Sigmoid colon (tissue), 7 donors: ENCODE data around the gene CDC42BPB. TPM values are rescaled to one million over a fixed set of nuclear protein-coding genes. Genes with fewer than 3 reads are reported as not detected.

Experiments used
- DNase-seq: peaks from one replicate; pipeline ENCODE4 v3.0.0-alpha.2; 2019
- H3K27ac ChIP-seq, 4 donors: fragments of 200-600 bp; sonication (generic); one replicate each; pipeline ENCODE4 v1.5.1; 2016 to 2019; ENCODE audit warnings: mild to moderate bottlenecking in 1 of 4
- H3K27me3 ChIP-seq, 3 donors: fragments of 200-600 bp; sonication (generic); one replicate each; pipeline ENCODE4 v1.5.1; 2019; ENCODE audit warnings: mild to moderate bottlenecking in 1 of 3
- H3K36me3 ChIP-seq, 4 donors: fragments of 200-600 bp; sonication (generic); one replicate each; pipeline ENCODE4 v1.5.1; 2016 to 2019
- H3K4me1 ChIP-seq, 4 donors: fragments of 200-600 bp; sonication (generic); one replicate each; pipeline ENCODE4 v1.5.1; 2017 to 2019
- H3K4me3 ChIP-seq, 4 donors: fragments of 200-600 bp; sonication (generic); one replicate each; pipeline ENCODE4 v1.5.1; 2017 to 2019; ENCODE audit warnings: mild to moderate bottlenecking in 2 of 4, moderate library complexity in 1 of 4
- H3K9me3 ChIP-seq, 4 donors: fragments of 200-600 bp in 3 of 4; sonication (generic) in 3 of 4; one replicate each; pipeline versions ENCODE4 v1.5.1 to v1.6.1; 2013 to 2019
- CTCF ChIP-seq, 4 experiments: fragments of 450-650 bp in 3 of 4; fragments of 200-600 bp in 1 of 4; IDR thresholded peaks; one replicate each; pipeline ENCODE4 v1.5.1; 2016 to 2019; ENCODE audit warnings: antibody characterized with exemption in 4 of 4, mild to moderate bottlenecking in 3 of 4, moderate library complexity in 2 of 4
- EP300 ChIP-seq, 4 donors: sonication (generic); formaldehyde crosslinking; IDR thresholded peaks; one replicate each; pipeline ENCODE4 v1.6.1; 2017; ENCODE audit warnings: antibody characterized with exemption in 4 of 4
- POLR2A ChIP-seq, 2 donors: fragments of 450-650 bp; IDR thresholded peaks; one replicate each; pipeline ENCODE4 v1.6.1; 2016; ENCODE audit warnings: antibody characterized with exemption in 2 of 2, mild to moderate bottlenecking in 2 of 2, moderate library complexity in 2 of 2
- POLR2AphosphoS5 ChIP-seq, 4 donors: sonication (generic); formaldehyde crosslinking; IDR thresholded peaks; one replicate each; pipeline ENCODE4 v1.6.1; 2017; ENCODE audit warnings: antibody characterized with exemption in 4 of 4
- WGBS, 2 donors: extraction: QIAGEN DNeasy Blood & Tissue Kit; methylation state at CpG; one replicate each; pipeline ENCODE4 v1.1.7; 2013; 5-methylcytosine and 5-hydroxymethylcytosine counted together
- intact Hi-C: fragments of 100-400 bp; cut with DNase I; formaldehyde crosslinking; loops from one replicate; pipeline ENCODE4 v1.15.1; 2023
- polyA plus RNA-seq, 3 donors: library from polyadenylated mRNA; stranded (reverse); fragments of 200-250 nt; gene quantifications; one replicate each; pipeline ENCODE4 v1.2.3, GENCODE V29; 2013
- total RNA-seq, 4 donors: library from RNA; depleted of rRNA; stranded (reverse); fragments of >200 nt; gene quantifications; one replicate each; pipeline ENCODE4 v1.1.0, GENCODE V29; 2016
- donor health status: healthy with polysubstance abuse.
- donor health status: Bipolar disorder and iron deficiency.
- donor health status: healthy.

The CDC42BPB gene
- total and polyA plus RNA-seq, 7 donors = 18.0 to 82.3 (median 58.5) TPM

GRCh38 chr14:103094406-103095209 is 37.3 kb upstream of the CDC42BPB start, which contains the start of gene EXOC3L4:
TSS of gene EXOC3L4 (plus strand) at chr14:103094725. CDS start at chr14:103100220, 5,495 bp downstream.
- intact Hi-C loops = no loop called here
- no peak for TF ChIP-seq CTCF (IDR thresholded peaks at IDR 0.05)
- no peak for TF ChIP-seq EP300 (IDR thresholded peaks at IDR 0.05)
- no peak for TF ChIP-seq POLR2AphosphoS5 (IDR thresholded peaks at IDR 0.05)
- TF ChIP-seq POLR2A (IDR thresholded peaks at IDR 0.05) = no peak
- no peak for DNase-seq
- peak within 1 kb of the TSS in 3 of 4 donors; percentile 4 to 27 (median 5) for H3K4me3 ChIP-seq
- peak within 1 kb of the TSS; percentile 48 to 66 (median 52) for H3K27ac ChIP-seq
- peaks cover 0 to 6% (median 0%) of the 10 kb centered on the region in 3 donors for H3K27me3 ChIP-seq
- H3K4me1 ChIP-seq = peaks cover 0 to 11% (median 10%) of the 10 kb centered on the region in 4 donors
- H3K9me3 ChIP-seq = no peaks in the 10 kb centered on the region
- 11 to 52% methylated on average over 23 of the region's 23 CpGs for WGBS, 2 donors
- no peaks in the 10 kb centered on the region for H3K36me3 ChIP-seq

DNA sequence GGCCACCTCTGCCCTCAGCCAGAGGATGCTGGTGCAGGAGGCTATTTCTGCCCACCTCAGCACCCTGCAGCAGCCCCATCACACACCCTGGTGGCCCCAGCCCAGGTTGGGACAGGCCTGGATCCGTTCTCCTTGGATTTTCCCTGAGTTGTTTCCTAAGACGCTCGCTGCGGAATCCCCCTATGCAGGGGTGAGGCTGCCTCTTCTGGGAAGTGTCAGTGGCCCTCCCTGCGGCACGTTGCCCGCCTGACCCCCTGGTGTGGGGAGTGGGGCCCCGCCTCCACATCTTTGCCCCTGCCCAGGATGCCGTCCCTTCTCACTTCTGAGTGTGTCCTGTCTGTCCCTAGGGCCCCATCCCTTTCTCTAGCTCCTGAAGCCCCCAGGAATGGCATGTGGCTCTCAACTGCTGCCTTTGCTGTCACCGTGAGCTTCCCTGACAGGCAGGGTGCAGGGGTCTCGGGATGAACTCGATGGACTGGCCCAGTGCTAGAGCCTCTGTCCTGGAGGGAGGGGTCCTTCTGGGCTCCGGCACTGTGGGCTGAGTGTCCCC is 36.6 kb upstream of the CDC42BPB start:
- 54 to 71% methylated on average over 13 of the region's 13 CpGs for WGBS, 2 donors
- TF ChIP-seq POLR2AphosphoS5 (IDR thresholded peaks at IDR 0.05) (no peak), EP300 (IDR thresholded peaks at IDR 0.05) (no peak)
- peaks cover 0 to 6% (median 0%) of the 10 kb centered on the region in 3 donors for H3K27me3 ChIP-seq
- H3K4me1 ChIP-seq = peaks cover 0 to 11% (median 10%) of the 10 kb centered on the region in 4 donors
- DNase-seq = no peak
- H3K9me3 ChIP-seq = no peaks in the 10 kb centered on the region
- H3K36me3 ChIP-seq = no peaks in the 10 kb centered on the region
- peak overlapping the region; percentile 48 to 66 (median 52) for H3K27ac ChIP-seq
- H3K4me3 ChIP-seq = peak overlapping the region in 2 of 4 donors; percentile 5 to 27
- intact Hi-C loops = no loop called here

GRCh38 chr14:103091883-103092222 is 34.5 kb upstream of the CDC42BPB start:
- Histone ChIP-seq H3K4me1 (peaks cover 0 to 11% (median 10%) of the 10 kb centered on the region in 4 donors), H3K27ac (peak overlapping the region; percentile 1 to 41 (median 21)), H3K27me3 (peaks cover 0 to 11% (median 0%) of the 10 kb centered on the region in 3 donors), H3K36me3 (no peaks in the 10 kb centered on the region), H3K4me3 (peak overlapping the region; percentile 22 to 58 (median 50)), H3K9me3 (no peaks in the 10 kb centered on the region)
- intact Hi-C loops = no loop called here
- TF ChIP-seq EP300 (IDR thresholded peaks at IDR 0.05) (no peak), POLR2A (IDR thresholded peaks at IDR 0.05) (no peak), CTCF (IDR thresholded peaks at IDR 0.05) (no peak), POLR2AphosphoS5 (IDR thresholded peaks at IDR 0.05) (no peak)
- 30 to 46% methylated on average over 9 of the region's 9 CpGs for WGBS, 2 donors
- no peak for DNase-seq

- H3K36me3 ChIP-seq = no peaks in the 10 kb centered on the region
- no peak for DNase-seq
- WGBS, 2 donors = 2 to 5% methylated on average over 69 of the region's 69 CpGs
- peaks cover 0 to 11% (median 10%) of the 10 kb centered on the region in 4 donors for H3K4me1 ChIP-seq
- peak overlapping the region; percentile 1 to 41 (median 21) for H3K27ac ChIP-seq
- intact Hi-C loops = no loop called here
- peak in 2 of 4 experiments; percentile 33 to 57 for TF ChIP-seq CTCF (IDR thresholded peaks at IDR 0.05)
- no peak for TF ChIP-seq POLR2A (IDR thresholded peaks at IDR 0.05)
- peak overlapping the region; percentile 22 to 58 (median 50) for H3K4me3 ChIP-seq
- H3K27me3 ChIP-seq = peaks cover 0 to 17% (median 0%) of the 10 kb centered on the region in 3 donors
- H3K9me3 ChIP-seq = no peaks in the 10 kb centered on the region
These were observed 33.9 kb upstream of the CDC42BPB start for GRCh38 chr14:103091041-103091882.
